GM12878 (cell line): ENCODE data around the gene C1orf115. TPM values are rescaled to one million over a fixed set of nuclear protein-coding genes. Genes with fewer than 3 reads are reported as not detected.

ENCODE experiments used
- ATAC-seq: fragments of 200-7000 bp; cut with Tn5 transposase; 3 replicates; pipeline ENCODE4 v1.9.1; 2020; ENCODE audit warnings: mild to moderate bottlenecking, moderate library complexity
- BruUV-seq: library from RNA; stranded (reverse); fragments of 400-500 nt; replicated peaks from 2 replicates; lab custom pipeline; 2021; lab: Mats Ljungman, UMichigan
- CTCF ChIA-PET: fragments of 300-600 bp; sonication (Branson Sonifier 250); formaldehyde crosslinking; extraction: SDS; loops from one replicate; lab custom pipeline; 2021; ENCODE audit warnings: inconsistent platforms; lab: Yijun Ruan, JAX
- POLR2A ChIA-PET: fragments of 350-600 bp; formaldehyde crosslinking; extraction: SDS; loops from one replicate; lab custom pipeline; 2021; ENCODE audit warnings: inconsistent platforms; lab: Charles Lee
- RAD21 ChIA-PET: fragments of 300-600 bp; sonication (Branson Sonifier 250); formaldehyde crosslinking; loops from one replicate; lab custom pipeline; 2023; ENCODE audit warnings: antibody characterized with exemption; ENCODE audit not compliant: unreplicated experiment; lab: Charles Lee
- SMC1A ChIA-PET: fragments of 300-600 bp; sonication (Branson Sonifier 250); formaldehyde crosslinking; loops from one replicate; lab custom pipeline; 2023; ENCODE audit not compliant: unreplicated experiment, uncharacterized antibody; lab: Charles Lee
- DNase-seq: peaks from one replicate; pipeline ENCODE4 v3.0.0-alpha.2; 2011; ENCODE audit warnings: low read depth, low spot score
- FAIRE-seq: peaks from 3 replicates; lab custom pipeline; 2011; peaks lifted over from hg19 to GRCh38; lab: Jason Lieb, UNC
- H2AFZ ChIP-seq: 2 replicates; pipeline ENCODE4 v1.6.0; 2011; ENCODE audit warnings: low read depth, low read length, control low read depth; ENCODE audit not compliant: control insufficient read depth
- H3K27ac ChIP-seq: 2 replicates; pipeline ENCODE4 v1.5.1; 2011; ENCODE audit warnings: control low read depth; ENCODE audit not compliant: control insufficient read depth, insufficient read depth
- H3K27me3 ChIP-seq, 2 experiments: replicated peaks in 1 of 2; 2 replicates each; pipeline versions ENCODE4 v1.6.0 to v1.6.1; 2011; ENCODE audit warnings: low read length in 1 of 2; ENCODE audit not compliant: control insufficient read depth in 2 of 2, insufficient read depth in 2 of 2
- H3K36me3 ChIP-seq, 2 experiments: 2 replicates each; pipeline ENCODE4 v1.5.1; 2011; ENCODE audit warnings: low read length in 1 of 2; ENCODE audit not compliant: control insufficient read depth in 2 of 2, insufficient read depth in 2 of 2
- H3K4me1 ChIP-seq: 2 replicates; pipeline ENCODE4 v1.6.1; 2011; ENCODE audit warnings: mild to moderate bottlenecking, low read length, moderate library complexity, mixed read lengths; ENCODE audit not compliant: control insufficient read depth, insufficient read depth
- H3K4me2 ChIP-seq: 2 replicates; pipeline ENCODE4 v1.6.0; 2011; ENCODE audit warnings: control low read depth; ENCODE audit not compliant: control insufficient read depth, insufficient read depth
- H3K4me3 ChIP-seq: fragments of 200-600 bp; sonication (generic); 2 replicates; pipeline ENCODE4 v1.5.1; 2016
- H3K79me2 ChIP-seq: 2 replicates; pipeline ENCODE4 v1.6.0; 2011; ENCODE audit warnings: low read length; ENCODE audit not compliant: control insufficient read depth, insufficient read depth
- H3K9ac ChIP-seq: 2 replicates; pipeline ENCODE4 v1.8.0; 2011; ENCODE audit warnings: low read length, control low read depth, mixed read lengths; ENCODE audit not compliant: control insufficient read depth, insufficient read depth
- H3K9me3 ChIP-seq: replicated peaks from 3 replicates; pipeline ENCODE4 v1.5.1; 2011; ENCODE audit warnings: mild to moderate bottlenecking, low read length; ENCODE audit not compliant: control insufficient read depth, insufficient read depth
- H4K20me1 ChIP-seq: 2 replicates; pipeline ENCODE4 v1.6.0; 2011; ENCODE audit not compliant: control insufficient read depth, insufficient read depth
- EGR1 ChIP-seq, 2 experiments: IDR thresholded peaks; 1 replicate in 1 of 2; 2 replicates in 1 of 2; pipeline ENCODE4 v1.6.1; 2011 to 2012; ENCODE audit warnings: low read depth in 2 of 2, low read length in 2 of 2, borderline replicate concordance in 1 of 2, mild to moderate bottlenecking in 1 of 2, moderate library complexity in 1 of 2
- JUNB ChIP-seq: IDR thresholded peaks from 2 replicates; pipeline ENCODE4 v1.6.1; 2016; ENCODE audit warnings: antibody characterized with exemption, mild to moderate bottlenecking
- KAT2A ChIP-seq: conservative IDR thresholded peaks from 2 replicates; pipeline ENCODE4 v1.6.1; 2011; ENCODE audit warnings: low read depth, low read length; ENCODE audit not compliant: control insufficient read depth
- MEF2A ChIP-seq: IDR thresholded peaks from 2 replicates; pipeline ENCODE4 v1.6.1; 2011; ENCODE audit warnings: low read depth, mild to moderate bottlenecking, low read length, moderate library complexity; ENCODE audit not compliant: insufficient read depth
- MTA2 ChIP-seq: fragments of 450-650 bp; IDR thresholded peaks from 2 replicates; pipeline ENCODE4 v1.6.1; 2016; ENCODE audit warnings: low read depth, mild to moderate bottlenecking, moderate library complexity
- POLR2AphosphoS5 ChIP-seq: IDR thresholded peaks from 2 replicates; pipeline ENCODE4 v1.6.1; 2011; ENCODE audit warnings: mild to moderate bottlenecking, low read length, inconsistent platforms
- SIN3A ChIP-seq: IDR thresholded peaks from 2 replicates; pipeline ENCODE4 v1.6.1; 2012; ENCODE audit warnings: low read depth, low read length, improper control_type of control experiment
- SMAD1 ChIP-seq: fragments of 450-650 bp; IDR thresholded peaks from 2 replicates; pipeline ENCODE4 v1.6.1; 2018; ENCODE audit warnings: mild to moderate bottlenecking, low read depth; ENCODE audit not compliant: partially characterized antibody
- SP1 ChIP-seq: IDR thresholded peaks from one replicate; pipeline ENCODE4 v1.6.1; 2011; ENCODE audit warnings: low read depth, low read length
- SPI1 ChIP-seq: IDR thresholded peaks from 2 replicates; pipeline ENCODE4 v1.6.1; 2011; ENCODE audit warnings: low read depth, mild to moderate bottlenecking, low read length, moderate library complexity, borderline replicate concordance; ENCODE audit not compliant: insufficient read depth
- TCF12 ChIP-seq: IDR thresholded peaks from 2 replicates; pipeline ENCODE4 v1.6.1; 2011; ENCODE audit warnings: low read depth, mild to moderate bottlenecking, low read length
- TCF3 ChIP-seq: IDR thresholded peaks from 2 replicates; pipeline ENCODE4 v1.6.1; 2012; ENCODE audit warnings: low read depth, mild to moderate bottlenecking, low read length, borderline replicate concordance; ENCODE audit not compliant: insufficient read depth
- WGBS: methylation state at CpG from one replicate; pipeline ENCODE4 v1.1.6; 2016; ENCODE audit warnings: low lambda C conversion rate; ENCODE audit not compliant: insufficient replicate concordance, insufficient coverage; ENCODE audit errors: missing lambda C conversion rate; 5-methylcytosine and 5-hydroxymethylcytosine counted together
- in situ Hi-C: fragments of 300-500 bp; cut with MboI; formaldehyde crosslinking; loops from 9 replicates; pipeline ENCODE4 v1.14.3; 2018; ENCODE audit warnings: mixed read lengths
- intact Hi-C: fragments of 100-400 bp; cut with micrococcal nuclease; formaldehyde crosslinking; loops from one replicate; pipeline ENCODE4 v1.14.2; 2022; ENCODE audit not compliant: unreplicated experiment
- polyA plus RNA-seq, 11 experiments: library from polyadenylated mRNA; depleted of rRNA in 4 of 11; unstranded in 6 of 11; stranded (reverse) in 5 of 11; fragments of >200 nt; fragmentation: Nextera tagmentation in 4 of 11; fragmentation: Illumina TruSeq in 1 of 11; extraction: Ambion mirVana in 4 of 11; extraction: Trizol in 1 of 11; gene quantifications; 1 replicate in 1 of 11; 2 replicates in 10 of 11; pipeline versions ENCODE4 v1.2.1 to v1.2.3, GENCODE V29; 2011 to 2016; ENCODE audit warnings: inconsistent platforms in 2 of 11, missing spikeins in 2 of 11, low read depth in 1 of 11
- total RNA-seq, 4 experiments: library from RNA; depleted of rRNA in 3 of 4; stranded (reverse); fragments of >200 nt in 3 of 4; fragmentation: Illumina TruSeq in 1 of 4; extraction: Trizol in 1 of 4; gene quantifications; 2 replicates each; pipeline versions ENCODE4 v1.2.1 to v1.2.3, GENCODE V29; 2013 to 2021

C1orf115 gene
- total and polyA plus RNA-seq, 10 of the 15 experiments (the other 5 are each of a cell fraction or from before 2014, with no cell fraction given) = 0.52 to 5.0 (median 4.1) TPM

GRCh38 chr1:220727519-220727918, 37.4 kb downstream of the C1orf115 start:
- no peaks in the 10 kb centered on the region for H4K20me1 ChIP-seq
- WGBS = 56% methylated on average over 1 of the region's 1 CpG
- ChIA-PET CTCF (interaction anchor here (0.7 to 1.7 kb wide), 7 partner anchors 11 to 431 kb away, joined by 3 to 4 read pairs (median 3); no protein-coding TSS in a partner anchor), RAD21 (no interaction called here)
- intact Hi-C loops = no loop called here
- BruUV-seq = no TSS peak
- TF ChIP-seq TCF12 (no peak), JUNB (no peak), TCF3 (no peak), EGR1 (IDR thresholded peaks at IDR 0.05; ENCODE audit: borderline replicate concordance in 1 of 2, low read depth in 2 of 2, low read length in 2 of 2) (no peak), SIN3A (no peak), MEF2A (no peak), MTA2 (no peak), POLR2AphosphoS5 (no peak), KAT2A (no peak), SPI1 (no peak), SP1 (no peak), SMAD1 (no peak)
- TF ChIP-seq, all 136 proteins: peak for 0
- Histone ChIP-seq H3K4me3 (no peak overlapping the region), H3K4me1 (no peaks in the 10 kb centered on the region), H3K27ac (no peak overlapping the region), H3K79me2 (no peaks in the 10 kb centered on the region), H3K9ac (no peak overlapping the region), H2AFZ (no peak overlapping the region), H3K9me3 (no peaks in the 10 kb centered on the region), H3K4me2 (no peak overlapping the region), H3K27me3 (no peaks in the 10 kb centered on the region), H3K36me3 (no peaks in the 10 kb centered on the region)
- FAIRE-seq (no peak), DNase-seq (no peak), ATAC-seq (no peak)
- in situ Hi-C loops = no loop called here
- ChIA-PET SMC1A (no interaction called here), POLR2A (no interaction called here)
